SK-N-DZ (cell line): ENCODE results near the gene CNTNAP2.
"Not testable (repeated sequence)": the region's sequence is repeated elsewhere in the genome, so short reads cannot be mapped to it uniquely, and the experiment has no call there.

Source experiments
- DNase-seq: peaks from one replicate; pipeline ENCODE4 v3.0.0-alpha.2; 2015; ENCODE audit warnings: low spot score

CNTNAP2 gene

GRCh38 chr7:147089051-147089461, 972.5 kb downstream of the CNTNAP2 start:
- DNase-seq = no peak

DNA sequence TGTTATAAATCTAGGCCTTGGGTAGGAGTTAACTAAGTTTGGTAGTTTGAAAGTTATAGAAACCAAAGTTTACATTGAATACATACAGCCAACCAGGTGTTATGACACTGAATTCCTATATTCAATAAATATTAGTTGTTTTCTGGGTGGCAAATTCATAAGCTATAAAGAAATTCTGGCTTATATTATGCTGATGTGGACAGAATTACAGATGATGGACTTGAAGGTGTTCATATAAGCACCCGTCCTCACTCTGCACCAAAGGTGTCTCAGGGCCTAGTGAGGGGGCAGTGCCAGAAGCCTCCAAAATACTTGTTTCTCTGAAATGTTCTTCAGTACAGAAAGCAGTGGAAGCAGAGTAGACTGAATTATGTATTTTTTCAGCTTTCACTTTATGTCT, 973.0 kb downstream of the CNTNAP2 start:
- DNase-seq = no peak

GRCh38 chr7:147096629-147097028, 980.0 kb downstream of the CNTNAP2 start:
- no peak for DNase-seq

- no peak for DNase-seq
Observed at GRCh38 chr7:147103224-147103623, 986.6 kb downstream of the CNTNAP2 start.

- DNase-seq = no peak
Observed at GRCh38 chr7:147106746-147107145, 990.1 kb downstream of the CNTNAP2 start.

- DNase-seq = not testable (repeated sequence)
Observed at GRCh38 chr7:147114525-147114924, 997.9 kb downstream of the CNTNAP2 start.

- DNase-seq = no peak
Observed at GRCh38 chr7:147136352-147136751, 1019.8 kb downstream of the CNTNAP2 start.

- no peak for DNase-seq
Observed at GRCh38 chr7:147145194-147145593, 1028.6 kb downstream of the CNTNAP2 start.

DNA sequence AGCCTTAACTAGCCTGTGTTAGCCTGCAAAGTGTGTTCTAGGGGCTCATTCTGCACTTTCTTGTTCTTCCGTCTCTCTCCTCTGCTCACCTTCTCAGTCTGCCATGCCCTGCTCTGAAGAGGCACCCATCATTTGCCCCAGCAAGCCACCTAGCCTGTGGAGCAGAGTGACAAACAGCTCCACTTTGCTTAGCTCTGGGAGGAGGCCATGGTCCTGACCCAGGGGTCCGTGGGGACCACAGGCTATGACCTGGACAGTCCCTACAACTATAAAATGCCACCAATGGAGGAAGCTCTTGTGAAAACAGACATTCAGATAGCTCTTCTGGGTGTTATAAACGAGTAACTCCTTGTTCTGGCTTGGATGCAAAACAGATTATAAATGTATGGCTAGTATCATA, 1029.6 kb downstream of the CNTNAP2 start:
- DNase-seq = no peak

GRCh38 chr7:147151661-147152060, 1035.1 kb downstream of the CNTNAP2 start:
- DNase-seq = no peak

GRCh38 chr7:147153571-147153970, 1037.0 kb downstream of the CNTNAP2 start:
- no peak for DNase-seq

DNA sequence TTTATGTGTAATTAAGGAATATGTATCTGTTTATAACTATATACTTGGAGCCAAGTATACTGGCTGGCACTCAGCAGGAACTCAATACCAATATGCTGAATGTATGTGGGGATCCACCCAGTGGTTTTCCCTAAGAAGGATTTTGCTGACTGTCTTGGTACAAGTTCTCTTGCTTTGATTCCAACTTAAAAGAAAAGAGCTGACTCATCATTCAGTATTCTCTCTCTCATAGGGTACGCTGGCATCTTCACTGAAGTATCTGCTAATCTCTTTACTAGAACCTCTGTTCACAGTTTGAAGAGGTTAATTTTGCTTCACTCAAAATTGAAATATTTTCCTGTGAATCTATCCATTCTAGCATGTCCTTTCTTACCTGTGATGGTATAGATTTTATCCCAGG, 1044.8 kb downstream of the CNTNAP2 start:
- no peak for DNase-seq

GRCh38 chr7:147170341-147171012, 1053.9 kb downstream of the CNTNAP2 start:
- peak; percentile 15 for DNase-seq

- DNase-seq = no peak
Observed at GRCh38 chr7:147171013-147171391, 1054.4 kb downstream of the CNTNAP2 start.

DNA sequence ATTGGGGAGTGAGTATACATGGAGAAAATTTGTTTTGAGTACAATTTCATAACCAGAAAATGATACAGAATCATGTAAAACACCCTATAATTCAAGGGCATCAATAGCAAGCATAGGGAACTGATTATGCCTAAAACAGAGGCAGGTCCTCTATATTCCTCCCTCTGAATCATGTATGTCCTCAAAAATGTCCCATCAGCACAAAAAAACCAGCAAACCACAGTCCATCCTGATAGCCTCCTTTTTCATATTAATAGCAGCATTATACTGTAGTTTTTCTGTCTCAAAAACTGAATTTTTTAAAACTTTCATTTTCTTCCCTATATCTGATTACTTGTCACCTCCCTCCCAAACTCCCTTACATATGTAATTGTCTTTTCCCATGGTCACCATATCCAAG, 1057.3 kb downstream of the CNTNAP2 start:
- DNase-seq = no peak

- no peak for DNase-seq
Observed at GRCh38 chr7:147182874-147183273, 1066.3 kb downstream of the CNTNAP2 start.

- DNase-seq = no peak
Observed at GRCh38 chr7:147183276-147183675, 1066.7 kb downstream of the CNTNAP2 start.

DNA sequence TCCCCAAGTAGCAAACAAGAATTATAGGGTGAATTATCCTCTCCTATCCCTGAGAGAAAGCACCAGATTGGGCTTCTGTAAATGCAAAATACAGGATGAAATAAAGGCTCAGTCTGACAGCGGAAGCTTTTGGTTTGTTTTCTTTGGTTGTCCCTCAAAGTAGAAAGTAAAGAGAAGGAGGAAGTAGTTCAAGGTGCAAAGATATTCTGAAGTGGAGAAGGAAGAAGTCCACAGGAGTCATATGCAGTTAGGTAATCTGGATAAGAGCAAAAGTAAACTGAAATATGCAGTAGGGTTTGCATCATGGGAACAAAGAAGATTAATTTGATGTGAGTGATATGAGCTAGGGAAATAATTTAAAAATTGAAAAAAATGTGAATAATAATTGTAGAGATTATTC, 1071.9 kb downstream of the CNTNAP2 start:
- DNase-seq = no peak

DNA sequence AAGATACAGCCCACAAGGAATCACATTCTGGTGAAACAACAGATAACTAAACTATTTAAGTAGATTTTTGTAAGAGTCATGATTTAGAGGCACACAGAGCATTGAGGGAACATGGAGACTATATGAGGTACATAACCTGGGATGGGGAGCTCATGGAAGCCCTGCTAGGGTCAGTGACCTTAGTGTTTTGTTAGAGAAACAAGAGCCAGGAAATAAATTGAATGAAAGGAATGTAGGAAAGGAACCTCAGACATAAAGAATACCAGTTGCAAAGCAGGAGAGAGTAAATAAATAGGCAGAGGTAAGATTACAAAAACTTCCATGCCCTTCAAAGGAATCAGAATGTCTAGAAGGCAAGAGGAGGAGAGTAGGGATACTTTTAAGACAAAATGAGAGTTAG, 1076.9 kb downstream of the CNTNAP2 start:
- DNase-seq = no peak

- no peak for DNase-seq
Observed at GRCh38 chr7:147196481-147196880, 1079.9 kb downstream of the CNTNAP2 start.

DNA sequence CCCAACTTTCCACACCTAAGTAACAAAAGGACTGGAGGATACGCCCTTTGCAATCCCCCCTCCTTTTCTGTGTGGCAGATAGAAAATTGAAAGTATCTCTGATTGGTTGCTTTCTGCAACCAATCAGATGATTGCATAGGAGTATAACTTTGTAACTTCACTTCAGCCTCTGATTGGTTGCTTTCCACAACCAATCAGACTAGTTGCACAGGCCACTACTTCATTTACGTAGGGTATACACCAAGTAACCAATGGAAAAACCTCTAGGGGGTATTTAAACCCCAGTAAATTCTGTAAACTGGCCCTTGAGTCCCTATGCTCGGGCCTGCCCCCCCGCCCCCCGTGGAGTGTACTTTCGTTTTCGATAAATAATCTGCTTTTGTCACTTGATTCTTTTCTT, 1080.4 kb downstream of the CNTNAP2 start:
- DNase-seq = no peak

- no peak for DNase-seq
Observed at GRCh38 chr7:147199868-147200267, 1083.3 kb downstream of the CNTNAP2 start.

DNA sequence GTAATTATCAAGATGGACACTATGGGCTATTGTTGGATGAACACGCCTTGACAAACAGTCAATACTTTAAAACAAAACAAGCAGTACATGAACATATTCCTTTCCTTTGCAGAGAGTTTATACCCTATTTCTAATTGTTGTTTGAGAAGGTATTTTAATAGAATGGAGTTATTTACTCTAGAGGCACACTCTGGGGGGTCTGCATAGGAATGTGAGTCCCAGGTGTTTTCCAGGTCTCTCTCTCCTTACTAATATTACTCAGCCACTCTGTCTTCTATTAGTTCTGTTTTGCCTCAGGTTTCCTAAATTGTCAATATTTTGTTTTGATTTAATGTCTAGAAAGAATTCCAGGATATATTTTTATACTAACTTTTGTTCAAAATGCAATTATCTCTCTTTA, 1091.4 kb downstream of the CNTNAP2 start:
- DNase-seq = no peak

DNA sequence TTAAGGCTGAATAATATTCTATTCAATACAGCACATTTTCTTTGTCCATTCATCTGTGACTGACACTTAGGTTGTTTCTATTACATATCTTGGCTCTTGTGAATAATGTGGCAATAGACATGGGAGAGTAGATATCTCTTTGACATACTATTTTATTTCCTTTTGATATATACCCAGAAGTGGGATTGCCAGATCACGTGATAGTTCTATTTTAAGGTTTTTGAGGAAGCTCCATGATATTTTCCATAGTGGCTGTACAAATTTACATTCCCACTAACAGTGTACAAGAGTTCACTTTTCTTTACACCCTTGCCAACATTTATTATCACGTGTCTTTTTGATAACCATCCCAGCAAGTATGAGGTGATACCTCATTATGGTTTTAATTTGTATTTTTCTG, 1114.7 kb downstream of the CNTNAP2 start:
- DNase-seq = no peak
